ENCODE measurements around the gene IFNL3. TPM values are rescaled to one million over a fixed set of nuclear protein-coding genes. Genes with fewer than 3 reads are reported as not detected.

IFNL3 gene
- total RNA-seq, 4 donors from 2014 or later, result not detected

DNA sequence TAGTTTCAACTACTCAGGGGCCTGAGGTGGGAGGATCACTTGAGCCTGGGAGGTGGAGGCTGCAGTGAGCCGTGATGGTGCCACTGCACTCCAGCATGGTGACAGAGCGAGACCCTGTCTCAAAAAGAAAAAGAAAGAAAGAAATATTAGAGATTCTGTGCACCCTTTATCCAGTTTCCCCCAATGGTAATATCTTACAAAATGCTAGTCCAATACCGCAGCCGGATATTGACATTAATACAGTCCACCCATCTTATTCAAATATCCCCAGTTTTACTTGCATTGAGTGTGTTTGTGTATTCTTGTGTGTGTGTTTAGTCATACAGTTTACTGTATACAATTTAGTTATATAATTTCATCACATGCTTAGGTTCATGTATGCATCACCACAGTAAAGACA, 12.4 kb upstream of the IFNL3 start:
- 95% methylated on average over 4 of the region's 4 CpGs for WGBS
- H3K4me1 ChIP-seq, result no peaks in the 10 kb centered on the region
- H3K9me3 ChIP-seq, result no peaks in the 10 kb centered on the region
- peaks cover 46% of the 10 kb centered on the region for H3K27me3 ChIP-seq
- H3K27ac ChIP-seq, result no peak overlapping the region
- no peak for DNase-seq (ENCODE audit: low spot score in 2 of 2)
- no peak overlapping the region for H3K4me3 ChIP-seq
- TF ChIP-seq EP300 (IDR thresholded peaks at IDR 0.05), result no peak
- no peak for TF ChIP-seq POLR2A (IDR thresholded peaks at IDR 0.05)
- TF ChIP-seq POLR2AphosphoS5 (IDR thresholded peaks at IDR 0.05), result no peak
- H3K36me3 ChIP-seq, result no peaks in the 10 kb centered on the region

DNA sequence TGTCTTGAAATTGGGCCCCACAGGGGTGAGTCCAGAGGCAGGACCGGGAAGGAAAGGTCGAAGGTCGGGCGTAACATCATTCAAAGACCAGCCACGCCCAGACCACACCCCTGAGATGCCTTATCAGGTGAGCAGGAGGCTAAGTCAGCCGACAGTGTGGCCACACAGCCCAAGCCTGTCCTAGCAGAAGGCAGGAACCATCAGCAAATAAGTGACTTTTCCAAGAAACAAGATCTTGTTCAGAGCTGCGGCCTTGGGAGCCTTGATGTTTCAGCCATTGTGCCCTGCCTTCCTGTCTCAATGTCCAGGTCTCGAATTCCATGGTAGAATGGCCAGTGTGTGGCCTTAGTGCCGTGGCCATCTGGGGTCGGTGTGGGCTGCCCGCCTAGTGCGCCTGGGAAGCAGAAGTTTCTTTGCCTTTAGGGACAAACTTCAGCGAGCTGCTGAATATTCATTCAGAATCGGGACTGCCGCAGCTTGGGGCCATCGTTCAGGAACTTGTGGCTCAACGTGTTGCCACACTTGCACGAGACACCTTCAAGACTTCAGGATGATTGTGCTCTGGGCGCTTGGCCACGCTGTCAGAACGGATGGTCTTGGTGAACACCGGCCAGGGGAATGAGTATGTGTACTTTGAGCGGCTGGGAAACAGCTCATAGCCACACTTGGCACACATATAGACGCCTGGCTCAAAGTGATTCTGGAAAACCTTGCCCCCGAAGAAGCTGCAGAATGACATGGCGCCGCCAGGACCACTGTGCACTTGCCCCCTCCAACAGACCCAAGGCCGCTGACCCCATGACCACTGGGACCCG, 9.9 kb upstream of the IFNL3 start:
- H3K36me3 ChIP-seq, result no peaks in the 10 kb centered on the region
- no peak overlapping the region for H3K4me3 ChIP-seq
- H3K4me1 ChIP-seq, result no peaks in the 10 kb centered on the region
- no peaks in the 10 kb centered on the region for H3K9me3 ChIP-seq
- H3K27ac ChIP-seq, result no peak overlapping the region
- no peak for DNase-seq (ENCODE audit: low spot score in 2 of 2)
- WGBS, result 75% methylated on average over 22 of the region's 29 CpGs
- no peak for TF ChIP-seq POLR2A (IDR thresholded peaks at IDR 0.05)
- TF ChIP-seq, protein P1, sequence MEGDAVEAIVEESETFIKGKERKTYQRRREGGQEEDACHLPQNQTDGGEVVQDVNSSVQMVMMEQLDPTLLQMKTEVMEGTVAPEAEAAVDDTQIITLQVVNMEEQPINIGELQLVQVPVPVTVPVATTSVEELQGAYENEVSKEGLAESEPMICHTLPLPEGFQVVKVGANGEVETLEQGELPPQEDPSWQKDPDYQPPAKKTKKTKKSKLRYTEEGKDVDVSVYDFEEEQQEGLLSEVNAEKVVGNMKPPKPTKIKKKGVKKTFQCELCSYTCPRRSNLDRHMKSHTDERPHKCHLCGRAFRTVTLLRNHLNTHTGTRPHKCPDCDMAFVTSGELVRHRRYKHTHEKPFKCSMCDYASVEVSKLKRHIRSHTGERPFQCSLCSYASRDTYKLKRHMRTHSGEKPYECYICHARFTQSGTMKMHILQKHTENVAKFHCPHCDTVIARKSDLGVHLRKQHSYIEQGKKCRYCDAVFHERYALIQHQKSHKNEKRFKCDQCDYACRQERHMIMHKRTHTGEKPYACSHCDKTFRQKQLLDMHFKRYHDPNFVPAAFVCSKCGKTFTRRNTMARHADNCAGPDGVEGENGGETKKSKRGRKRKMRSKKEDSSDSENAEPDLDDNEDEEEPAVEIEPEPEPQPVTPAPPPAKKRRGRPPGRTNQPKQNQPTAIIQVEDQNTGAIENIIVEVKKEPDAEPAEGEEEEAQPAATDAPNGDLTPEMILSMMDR (IDR thresholded peaks at IDR 0.05), result no peak
- H3K27me3 ChIP-seq, result peaks cover 26% of the 10 kb centered on the region

DNA sequence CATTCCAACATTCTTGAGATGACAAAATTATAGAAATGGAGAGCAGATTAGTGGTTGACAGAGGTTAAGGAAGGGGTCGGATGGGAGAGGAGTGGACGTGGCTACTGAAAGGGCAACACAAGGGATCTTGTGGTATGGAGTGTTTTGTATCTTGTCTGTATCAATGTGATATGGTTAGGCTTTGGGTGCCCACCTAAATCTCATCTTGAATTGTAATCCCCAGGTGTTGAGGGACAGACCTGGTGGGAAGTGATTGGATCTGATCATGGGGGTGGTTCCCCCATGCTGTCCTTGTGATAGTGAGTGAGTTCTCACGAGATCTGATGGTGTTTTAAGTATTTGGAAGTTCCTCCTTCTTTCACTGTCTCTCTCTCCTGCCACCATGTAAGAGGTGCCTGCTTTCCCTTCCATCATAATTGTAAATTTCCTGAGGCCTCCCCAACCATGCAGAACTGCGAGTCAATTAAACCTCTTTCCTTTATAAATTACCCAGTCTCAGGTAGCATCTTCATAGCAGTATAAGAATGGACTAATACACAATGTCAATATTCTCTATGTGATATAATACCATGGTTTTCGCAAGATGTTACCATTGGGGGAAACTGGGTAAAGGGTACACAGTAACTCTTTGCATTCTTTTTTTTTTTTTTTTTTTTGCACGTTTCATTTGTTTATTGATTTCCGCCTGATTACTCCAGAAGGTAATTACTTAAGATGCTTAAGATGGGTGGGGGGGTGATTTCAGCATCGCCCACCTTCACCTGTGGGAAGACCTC, 8.8 kb upstream of the IFNL3 start:
- no peak for DNase-seq (ENCODE audit: low spot score in 2 of 2)
- no peak for TF ChIP-seq POLR2A (IDR thresholded peaks at IDR 0.05)
- TF ChIP-seq EP300 (IDR thresholded peaks at IDR 0.05), result no peak
- TF ChIP-seq, protein P1 (IDR thresholded peaks at IDR 0.05), result no peak
- no peak for TF ChIP-seq POLR2AphosphoS5 (IDR thresholded peaks at IDR 0.05)
- Histone ChIP-seq H3K27me3 (peaks cover 35% of the 10 kb centered on the region), H3K36me3 (no peaks in the 10 kb centered on the region), H3K4me1 (no peaks in the 10 kb centered on the region), H3K9me3 (no peaks in the 10 kb centered on the region), H3K4me3 (no peak overlapping the region), H3K27ac (no peak overlapping the region)
- WGBS, result 87% methylated on average over 8 of the region's 8 CpGs

DNA sequence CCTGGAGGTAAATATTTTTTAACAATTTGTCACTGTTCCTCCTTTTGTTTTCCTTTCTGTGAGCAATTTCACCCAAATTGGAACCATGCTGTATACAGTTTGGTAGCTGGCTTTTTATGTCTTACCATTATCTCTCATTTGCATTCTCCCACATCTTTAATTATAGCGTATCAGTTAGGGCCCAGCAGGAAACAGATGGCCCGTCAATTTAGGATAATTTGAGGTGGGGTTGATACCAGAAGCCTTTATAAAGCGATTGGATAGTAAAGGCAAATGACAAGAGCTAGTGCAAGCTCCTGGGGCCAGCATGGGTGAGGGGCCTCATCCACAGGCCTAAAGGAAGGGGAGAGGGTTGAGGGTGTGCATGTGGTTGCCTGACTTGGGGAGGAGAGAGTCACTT, 7.7 kb upstream of the IFNL3 start:
- TF ChIP-seq POLR2AphosphoS5 (IDR thresholded peaks at IDR 0.05) (no peak), POLR2A (IDR thresholded peaks at IDR 0.05) (no peak), EP300 (IDR thresholded peaks at IDR 0.05) (no peak)
- TF ChIP-seq, protein P1 (IDR thresholded peaks at IDR 0.05), result no peak
- H3K27me3 ChIP-seq, result peaks cover 41% of the 10 kb centered on the region
- H3K36me3 ChIP-seq, result no peaks in the 10 kb centered on the region
- WGBS, result 71% methylated on average over 3 of the region's 3 CpGs
- no peak for DNase-seq (ENCODE audit: low spot score in 2 of 2)
- H3K4me1 ChIP-seq, result peaks cover 6% of the 10 kb centered on the region
- no peak overlapping the region for H3K4me3 ChIP-seq
- no peaks in the 10 kb centered on the region for H3K9me3 ChIP-seq
- no peak overlapping the region for H3K27ac ChIP-seq

DNA sequence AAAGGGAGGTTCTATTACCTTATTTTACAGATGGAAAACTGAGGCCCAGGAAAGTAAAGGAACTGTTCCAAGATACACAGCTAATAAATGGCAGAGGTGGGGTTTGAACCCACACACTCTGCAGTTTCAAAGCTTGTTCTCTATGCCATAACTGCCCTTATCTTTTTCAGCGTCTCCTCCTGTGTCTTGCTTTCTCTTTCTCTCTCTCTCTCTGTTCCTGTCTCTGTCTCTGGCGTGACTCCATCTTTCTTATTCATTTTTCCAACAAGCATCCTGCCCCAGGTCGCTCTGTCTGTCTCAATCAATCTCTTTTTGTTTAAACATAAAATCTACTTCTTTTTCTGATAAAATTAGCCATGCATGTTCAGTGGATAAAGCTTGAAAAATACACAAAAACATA, 7.0 kb upstream of the IFNL3 start:
- H3K9me3 ChIP-seq, result no peaks in the 10 kb centered on the region
- no peak overlapping the region for H3K4me3 ChIP-seq
- H3K27me3 ChIP-seq, result peaks cover 47% of the 10 kb centered on the region
- no peak overlapping the region for H3K27ac ChIP-seq
- H3K36me3 ChIP-seq, result no peaks in the 10 kb centered on the region
- peaks cover 13% of the 10 kb centered on the region for H3K4me1 ChIP-seq
- WGBS, result 67% methylated on average over 3 of the region's 3 CpGs
- DNase-seq (ENCODE audit: low spot score in 2 of 2), result no peak
- TF ChIP-seq EP300 (IDR thresholded peaks at IDR 0.05) (no peak), POLR2AphosphoS5 (IDR thresholded peaks at IDR 0.05) (no peak), POLR2A (IDR thresholded peaks at IDR 0.05) (no peak)
- TF ChIP-seq, protein P1 (IDR thresholded peaks at IDR 0.05), result no peak

Data from suprapubic skin (tissue), 4 donors.